GM23248 (cell line): ENCODE measurements around the gene TMEM267.

Source experiments
- EZH2 ChIP-seq: fragments of 200-600 bp; sonication (generic); IDR thresholded peaks from 2 replicates; pipeline ENCODE4 v1.6.1; 2018; ENCODE audit warnings: antibody characterized with exemption, mild to moderate bottlenecking; ENCODE audit not compliant: insufficient read depth, poor library complexity, severe bottlenecking
- EZH2phosphoT487 ChIP-seq: fragments of 200-600 bp; sonication (generic); IDR thresholded peaks from 2 replicates; pipeline ENCODE4 v1.6.1; 2018; ENCODE audit warnings: antibody characterized with exemption, moderate library complexity, mild to moderate bottlenecking, low read depth; ENCODE audit not compliant: insufficient read depth

- no peak for TF ChIP-seq EZH2
- no peak for TF ChIP-seq EZH2phosphoT487
Observed at GRCh38 chr5:43437062-43437660, 46.5 kb downstream of the TMEM267 start.
